GM18511 (cell line): ENCODE results near the gene STX12.

Experiments
- ATAC-seq: cut with Tn5 transposase; IDR thresholded peaks from one replicate; pipeline ENCODE4 v1.9.1; 2021; ENCODE audit warnings: mild to moderate bottlenecking, moderate library complexity; ENCODE audit not compliant: unreplicated experiment

STX12 gene

DNA sequence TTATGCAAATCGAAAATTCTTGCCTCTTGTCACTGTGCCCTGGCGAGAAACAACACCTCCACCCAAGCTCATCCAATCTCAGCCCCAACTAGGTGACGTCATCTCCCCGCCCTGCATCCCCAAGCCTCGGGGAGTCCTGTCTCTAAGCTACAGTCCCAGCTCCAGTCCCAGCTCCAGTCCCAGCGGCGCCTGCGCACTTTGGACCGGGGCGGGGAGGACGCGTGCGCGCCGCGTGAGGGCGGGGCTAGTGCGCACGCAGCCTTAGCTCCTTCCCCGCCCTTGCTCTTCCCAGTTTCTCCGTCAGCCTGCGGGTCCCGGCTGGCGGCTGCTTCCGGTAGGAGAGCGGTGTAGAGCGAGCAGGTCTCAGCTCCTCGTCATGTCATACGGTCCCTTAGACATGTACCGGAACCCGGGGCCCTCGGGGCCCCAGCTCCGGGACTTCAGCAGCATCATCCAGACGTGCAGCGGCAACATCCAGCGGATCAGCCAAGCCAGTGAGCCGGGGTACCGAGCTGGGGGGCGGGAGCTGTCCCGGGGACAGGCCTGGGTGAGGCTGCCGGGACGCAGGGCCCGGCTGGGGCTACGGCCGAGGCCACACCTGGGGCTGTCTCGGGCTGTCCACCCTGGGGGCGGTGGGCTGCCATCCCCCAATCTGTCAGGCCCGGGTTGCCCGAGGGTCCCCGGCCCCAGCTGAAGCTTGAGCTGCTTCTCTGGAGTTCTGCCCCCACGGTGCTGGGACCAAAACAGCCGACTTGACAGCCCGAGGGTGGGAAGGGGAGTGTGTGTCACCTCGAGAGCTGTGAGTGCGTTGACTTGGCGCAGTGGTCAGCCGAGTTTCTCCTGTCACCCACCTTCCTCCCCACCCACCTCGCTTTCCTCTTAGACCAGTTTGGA lies at the start of gene STX12:
Gene STX12 (plus strand): TSS at position 288 of the 894 bp plus-strand sequence. CDS start 89 bp downstream, at position 377.
- peak; percentile 93 for ATAC-seq

DNA sequence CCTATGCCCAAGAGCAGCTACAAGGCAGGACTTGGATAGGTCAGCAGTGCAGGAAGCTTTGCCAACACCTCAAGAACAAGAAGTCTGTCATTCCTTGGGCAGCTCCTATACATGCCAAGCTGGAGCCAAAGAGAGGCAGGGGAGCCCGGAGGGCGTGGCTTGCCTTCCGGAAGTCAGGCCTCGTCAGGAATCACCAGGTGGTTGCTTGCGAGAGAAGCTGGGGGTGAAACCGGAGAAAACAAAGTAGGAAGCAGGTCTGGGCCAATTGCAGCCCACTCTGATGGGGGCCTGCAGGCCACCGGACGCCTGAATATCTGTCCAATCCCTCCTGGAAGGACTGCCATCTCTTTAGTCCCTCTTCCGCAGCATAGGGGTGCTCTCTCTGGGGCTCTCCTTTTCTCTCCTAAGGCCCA lies 48.1 kb upstream of the STX12 start:
- ATAC-seq: no peak

DNA sequence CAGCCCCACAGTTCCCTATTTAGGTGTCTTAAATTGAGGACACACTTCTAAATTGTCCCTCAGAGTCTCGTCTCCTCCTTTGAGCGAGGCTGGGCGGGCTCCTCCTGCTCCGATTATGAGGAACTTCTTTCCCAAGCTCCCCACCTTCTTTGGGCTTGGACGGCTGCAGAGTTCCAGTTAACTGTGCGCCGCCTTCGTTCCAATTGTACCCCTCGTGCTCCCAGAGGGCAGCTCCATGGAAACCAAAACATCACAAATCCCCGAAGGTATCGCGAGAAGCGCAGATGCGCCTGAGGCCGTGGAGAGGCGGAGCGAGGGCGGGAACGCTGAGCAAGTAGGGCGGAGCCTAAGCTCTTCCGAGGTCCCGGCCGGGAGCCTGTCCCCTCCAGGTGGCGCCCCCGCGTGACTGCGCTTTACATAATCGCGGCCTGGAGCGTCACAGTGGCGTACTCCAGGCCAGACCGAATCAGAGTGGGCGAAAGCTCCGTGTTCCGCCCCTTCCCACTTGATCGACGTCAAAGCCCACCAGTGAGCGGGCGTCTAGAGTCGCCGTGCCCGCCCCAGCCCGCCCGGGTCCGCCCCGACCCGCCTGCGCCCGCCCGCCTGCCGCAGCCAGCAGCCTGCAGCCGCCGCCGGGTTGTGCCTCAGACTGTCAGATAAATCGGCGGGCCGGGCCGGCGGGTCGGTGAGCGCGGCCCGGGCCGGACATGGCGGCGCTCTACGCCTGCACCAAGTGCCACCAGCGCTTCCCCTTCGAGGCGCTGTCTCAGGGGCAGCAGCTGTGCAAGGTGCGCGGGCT lies 47.4 kb upstream of the STX12 start, which contains the start of gene FAM76A:
Gene FAM76A (plus strand): TSS at position 588 of the 799 bp plus-strand sequence. CDS start 120 bp downstream, at position 708.
- peak; percentile 95 for ATAC-seq

DNA sequence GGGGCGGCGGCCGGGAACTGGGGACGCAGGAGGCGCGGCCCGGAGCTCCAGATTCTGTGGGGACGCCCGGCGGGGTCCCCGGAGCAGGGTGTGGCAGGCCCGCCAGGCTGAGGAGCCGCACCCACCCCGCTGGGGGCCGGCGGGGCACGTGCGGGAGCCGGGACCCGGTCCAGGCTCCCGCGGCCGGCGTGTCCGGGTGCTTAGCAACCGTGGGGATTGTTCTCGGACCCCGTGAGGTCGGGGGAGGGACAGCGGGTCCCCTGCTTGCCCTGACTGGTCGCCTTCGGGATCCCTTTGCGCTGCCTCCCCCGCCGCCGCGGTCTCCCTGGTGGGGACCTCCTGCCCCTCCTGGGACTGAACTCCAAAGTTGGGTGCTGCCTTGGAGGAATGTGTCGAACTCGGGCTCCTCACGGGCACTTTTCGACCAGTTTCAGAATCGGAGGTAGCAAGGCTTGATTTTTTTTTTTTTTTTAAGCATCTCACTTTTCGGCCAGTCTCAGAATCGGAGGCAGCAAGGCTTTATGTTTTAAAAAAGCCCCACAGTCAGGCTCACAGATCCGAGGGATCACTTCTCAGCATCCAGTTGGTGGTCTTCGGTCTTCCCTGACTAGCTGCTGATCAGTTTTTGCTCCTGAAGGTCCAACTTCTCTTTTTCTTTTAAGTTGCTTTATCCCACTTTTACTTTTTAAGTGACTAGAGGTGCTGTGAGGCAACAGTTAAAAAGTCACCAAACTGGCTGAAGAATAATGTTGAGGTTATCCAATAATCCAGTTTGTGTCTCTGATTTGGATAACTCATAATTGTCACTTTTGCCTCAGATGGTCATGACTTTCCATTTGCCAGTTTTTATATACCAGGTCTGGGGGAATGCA lies 46.6 kb upstream of the STX12 start:
- ATAC-seq: peak; percentile 35

DNA sequence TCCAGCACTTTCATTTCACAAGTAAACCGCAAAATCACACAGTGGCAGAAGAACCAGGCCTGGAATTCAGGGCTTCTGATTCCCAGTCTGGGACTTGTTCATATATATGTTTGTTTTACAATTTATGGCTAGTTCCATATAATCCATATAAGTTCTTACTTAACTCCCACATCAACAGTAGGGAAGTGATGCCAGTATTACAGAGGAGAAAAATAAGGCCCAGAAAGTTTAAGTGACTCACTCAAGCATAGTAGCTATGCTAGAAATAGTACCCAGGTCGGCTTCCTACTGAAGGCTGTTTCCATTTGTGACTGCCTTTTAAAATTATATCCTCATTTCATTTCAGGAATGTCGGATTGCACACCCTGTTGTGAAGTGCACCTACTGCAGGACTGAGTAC lies 45.9 kb upstream of the STX12 start:
- ATAC-seq: no peak

DNA sequence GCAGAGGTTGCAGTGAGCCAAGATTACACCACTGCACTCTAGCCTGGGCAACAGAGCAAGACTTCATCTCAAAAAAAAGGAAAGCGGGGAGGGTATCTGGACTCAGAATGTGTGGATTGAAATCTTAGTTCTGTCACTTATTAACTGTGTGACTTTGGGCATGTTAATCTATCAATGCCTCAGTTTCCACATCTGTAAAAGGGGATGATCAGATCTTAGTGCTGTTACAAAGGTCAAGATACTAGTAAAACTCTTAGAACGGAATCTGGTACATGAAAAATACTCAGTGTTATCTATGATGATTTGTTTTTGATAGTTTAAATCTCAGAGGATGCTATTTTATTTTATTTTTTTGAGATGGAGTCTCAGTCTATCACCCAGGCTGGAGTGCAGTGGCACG lies 36.8 kb upstream of the STX12 start:
- ATAC-seq: no peak

DNA sequence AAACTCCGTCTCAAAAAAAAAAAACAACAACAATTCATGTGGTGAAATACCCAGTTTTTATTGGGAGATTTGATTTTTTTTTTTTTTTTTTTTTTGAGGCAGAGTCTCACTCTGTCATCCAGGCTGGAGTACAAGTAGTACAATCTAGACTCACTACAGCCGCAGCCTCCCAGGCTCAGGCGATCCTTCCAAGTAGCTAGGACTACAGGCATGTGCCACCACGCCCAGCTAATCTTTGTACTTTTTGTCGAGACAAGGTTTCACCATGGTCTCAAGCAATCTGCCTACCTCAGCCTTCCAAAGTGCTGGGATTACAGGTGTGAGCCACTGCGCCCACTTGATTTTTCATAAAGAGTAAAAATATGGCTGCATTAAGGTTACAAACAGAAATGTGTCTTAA lies 31.9 kb upstream of the STX12 start:
- no peak for ATAC-seq

DNA sequence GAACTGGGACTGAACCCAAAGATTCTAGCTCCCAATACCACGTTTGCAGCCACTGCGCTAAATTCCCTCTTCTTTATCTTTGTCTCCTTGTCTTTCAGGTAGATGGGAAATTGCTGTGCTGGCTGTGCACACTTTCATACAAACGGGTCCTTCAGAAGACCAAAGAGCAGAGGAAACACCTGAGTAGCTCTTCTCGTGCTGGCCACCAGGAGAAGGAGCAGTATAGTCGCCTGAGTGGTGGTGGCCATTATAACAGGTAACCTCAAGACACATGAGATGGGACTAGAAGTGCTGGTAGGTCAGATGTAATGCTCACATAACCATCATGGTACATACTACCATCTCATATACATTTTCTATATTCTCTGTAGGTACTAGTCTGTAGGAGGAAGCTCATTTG lies 28.5 kb upstream of the STX12 start:
- ATAC-seq: no peak

DNA sequence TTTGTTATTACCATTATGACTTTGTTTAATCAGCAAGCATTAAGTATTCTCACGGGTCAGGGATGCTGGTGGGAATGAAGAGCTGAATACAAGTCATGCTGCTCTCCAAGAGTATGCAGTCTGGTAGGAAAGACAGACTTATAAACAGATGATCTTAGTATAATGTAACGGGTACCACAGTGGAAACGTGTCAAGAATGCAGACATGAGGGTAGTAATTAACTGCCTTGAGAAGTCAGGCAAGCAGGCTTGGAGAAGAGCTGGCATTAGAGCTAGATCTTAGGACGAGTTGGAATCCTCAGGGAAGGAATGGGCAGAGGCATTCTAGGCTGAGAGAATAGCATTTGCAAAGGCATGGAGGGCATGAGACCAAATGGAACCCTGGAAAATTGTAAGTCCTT lies 27.6 kb upstream of the STX12 start:
- no peak for ATAC-seq

DNA sequence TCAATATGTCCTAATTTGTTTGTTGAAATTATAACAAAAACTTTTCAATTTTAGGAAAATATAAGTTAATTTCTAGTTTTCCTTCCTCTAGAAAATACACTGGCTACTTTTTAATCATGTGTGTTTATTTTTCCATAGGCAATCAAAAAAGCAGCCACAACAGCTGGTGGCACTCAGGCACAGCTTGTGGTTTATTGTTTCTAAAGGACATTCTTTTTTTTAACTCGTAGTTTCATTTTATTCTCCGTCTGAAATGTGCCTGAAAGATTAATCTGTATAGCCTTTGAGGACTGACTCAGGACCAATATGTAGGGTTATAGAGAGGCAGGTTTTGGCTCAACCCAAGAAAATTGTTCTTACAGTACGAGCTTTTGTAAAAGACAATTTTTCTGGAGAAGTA lies 20.7 kb upstream of the STX12 start:
- no peak for ATAC-seq

DNA sequence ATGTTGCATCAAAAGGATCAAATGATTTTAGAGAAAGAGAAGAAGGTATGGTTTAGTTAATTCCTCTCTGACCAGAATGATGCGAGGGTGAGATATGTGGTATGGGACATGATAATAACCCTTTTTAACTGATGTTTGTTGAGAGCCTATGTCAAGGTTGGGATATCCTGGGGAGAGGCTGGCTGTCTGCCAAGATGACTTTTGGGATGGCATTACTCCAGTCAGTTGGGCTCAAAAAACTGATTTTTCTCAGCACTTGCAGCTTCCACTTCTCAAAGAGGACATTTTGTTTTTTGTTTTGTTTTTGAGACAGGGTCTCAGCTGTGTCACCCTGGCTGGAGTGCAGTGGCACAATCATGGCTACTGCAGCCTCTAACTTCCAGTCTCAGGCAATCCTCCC lies 17.7 kb upstream of the STX12 start:
- ATAC-seq: no peak

DNA sequence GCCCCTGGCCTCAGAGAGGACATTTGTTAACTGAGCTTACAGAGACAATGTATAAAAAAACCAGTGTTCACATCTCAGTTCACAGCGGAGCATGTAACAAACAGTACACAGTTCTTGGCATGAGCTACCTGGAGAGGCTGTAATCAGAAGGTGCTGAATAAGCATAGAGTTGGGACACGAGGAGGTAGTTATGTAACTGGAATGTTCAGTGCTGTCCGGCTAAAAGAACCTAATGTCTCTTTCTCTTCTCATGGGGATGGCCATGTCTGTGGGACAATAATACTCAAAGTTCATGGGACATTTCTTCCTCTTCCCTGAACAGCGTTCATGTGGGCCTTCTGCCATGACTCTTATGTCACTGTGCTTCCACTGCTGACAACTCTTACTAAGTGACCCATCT lies 17.2 kb upstream of the STX12 start:
- no peak for ATAC-seq

DNA sequence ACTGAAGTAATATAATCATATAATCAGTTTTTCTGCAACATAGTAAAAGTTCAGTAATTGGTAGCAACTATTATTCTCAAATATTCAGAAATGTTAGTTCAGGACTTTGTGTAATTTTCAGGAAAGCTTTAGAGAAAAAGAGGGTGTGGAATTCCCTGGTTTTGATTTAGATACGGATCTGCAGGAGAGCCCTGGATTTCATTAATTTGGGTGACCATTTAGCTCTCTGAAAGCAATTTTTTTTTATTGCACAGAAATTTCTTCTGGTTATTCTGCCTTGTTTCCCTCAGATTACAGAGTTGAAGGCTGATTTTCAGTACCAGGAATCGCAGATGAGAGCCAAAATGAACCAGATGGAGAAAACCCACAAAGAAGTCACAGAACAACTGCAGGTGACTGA lies 13.8 kb upstream of the STX12 start:
- no peak for ATAC-seq

DNA sequence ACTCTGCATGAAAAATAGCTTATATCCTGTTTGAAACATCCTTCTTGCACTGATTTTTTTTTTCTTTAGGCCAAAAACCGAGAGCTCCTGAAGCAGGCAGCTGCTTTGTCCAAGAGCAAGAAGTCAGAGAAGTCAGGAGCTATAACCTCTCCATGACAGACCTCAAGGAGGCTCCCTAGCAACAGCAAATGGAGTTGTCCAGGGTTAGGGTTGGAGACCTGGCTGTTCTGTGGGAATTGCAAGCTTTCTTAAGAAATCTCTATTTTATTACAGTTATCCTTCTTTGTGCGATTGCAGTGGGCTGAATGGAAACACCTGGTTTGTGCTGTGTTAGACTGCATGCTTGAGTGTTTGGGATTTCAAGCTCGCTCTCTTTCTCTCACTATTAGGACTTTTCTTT lies 12.6 kb upstream of the STX12 start:
- ATAC-seq: no peak

DNA sequence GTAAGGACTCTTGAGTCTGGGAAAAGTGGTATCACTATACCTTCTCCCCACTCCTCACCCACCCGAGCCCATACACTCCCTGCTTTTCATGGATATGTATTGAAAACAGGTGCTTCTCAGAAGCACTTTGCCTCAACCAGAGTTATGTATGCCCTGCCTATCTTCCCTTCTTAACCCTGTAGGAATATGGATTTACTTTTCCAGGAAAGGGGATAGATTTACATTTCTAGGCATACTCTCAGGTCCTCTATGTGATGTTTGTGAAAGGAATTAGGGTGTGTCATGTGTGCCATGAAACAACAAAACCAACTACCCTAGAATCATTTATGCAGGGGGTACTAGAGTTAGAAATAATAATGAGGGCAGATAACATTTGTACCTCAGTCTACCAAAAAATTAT lies 11.0 kb upstream of the STX12 start:
- ATAC-seq: no peak

DNA sequence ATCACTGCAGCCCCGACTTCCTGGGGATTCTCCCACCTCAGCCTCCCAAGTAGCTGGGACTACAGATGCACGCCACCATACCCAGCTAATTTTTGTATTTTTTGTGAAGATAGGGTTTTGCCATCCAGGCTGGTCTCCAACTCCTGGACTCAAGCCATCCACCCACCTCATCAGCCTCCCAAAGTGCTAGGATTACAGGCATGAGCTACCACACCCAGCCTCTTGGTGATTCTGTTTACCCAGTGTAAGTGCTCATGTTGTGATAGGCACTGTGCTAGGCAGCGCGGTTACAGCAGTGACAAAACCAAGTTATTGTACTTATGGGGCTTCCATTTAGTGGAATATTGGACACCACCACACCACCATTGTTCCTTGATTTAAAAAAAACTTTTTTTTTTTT lies 9.7 kb upstream of the STX12 start:
- ATAC-seq: no peak

DNA sequence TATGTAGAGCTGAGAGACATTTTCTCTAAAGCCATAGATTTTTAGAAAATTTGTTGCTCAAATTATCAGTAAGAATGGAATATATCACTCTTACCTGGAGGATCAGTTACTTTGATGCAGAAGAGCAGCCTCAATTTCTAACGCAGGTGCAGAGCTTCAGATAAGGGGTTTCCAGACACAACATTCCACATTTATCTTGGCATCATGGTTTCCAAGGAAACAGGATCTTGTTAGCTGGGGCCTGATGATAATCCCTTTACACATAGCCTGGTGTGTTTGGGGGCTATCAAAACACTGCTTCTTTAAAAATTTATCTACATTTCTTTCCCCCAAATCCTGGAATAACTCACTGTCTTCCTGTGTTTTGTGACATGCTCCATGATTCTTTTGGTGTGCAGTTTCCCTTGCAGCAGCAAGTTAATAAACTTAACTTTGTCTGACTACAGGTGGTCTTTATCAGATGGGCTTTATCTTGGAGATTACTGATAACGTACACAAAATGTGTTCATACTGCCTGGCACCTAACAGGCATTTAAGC lies 2.7 kb upstream of the STX12 start:
- no peak for ATAC-seq

DNA sequence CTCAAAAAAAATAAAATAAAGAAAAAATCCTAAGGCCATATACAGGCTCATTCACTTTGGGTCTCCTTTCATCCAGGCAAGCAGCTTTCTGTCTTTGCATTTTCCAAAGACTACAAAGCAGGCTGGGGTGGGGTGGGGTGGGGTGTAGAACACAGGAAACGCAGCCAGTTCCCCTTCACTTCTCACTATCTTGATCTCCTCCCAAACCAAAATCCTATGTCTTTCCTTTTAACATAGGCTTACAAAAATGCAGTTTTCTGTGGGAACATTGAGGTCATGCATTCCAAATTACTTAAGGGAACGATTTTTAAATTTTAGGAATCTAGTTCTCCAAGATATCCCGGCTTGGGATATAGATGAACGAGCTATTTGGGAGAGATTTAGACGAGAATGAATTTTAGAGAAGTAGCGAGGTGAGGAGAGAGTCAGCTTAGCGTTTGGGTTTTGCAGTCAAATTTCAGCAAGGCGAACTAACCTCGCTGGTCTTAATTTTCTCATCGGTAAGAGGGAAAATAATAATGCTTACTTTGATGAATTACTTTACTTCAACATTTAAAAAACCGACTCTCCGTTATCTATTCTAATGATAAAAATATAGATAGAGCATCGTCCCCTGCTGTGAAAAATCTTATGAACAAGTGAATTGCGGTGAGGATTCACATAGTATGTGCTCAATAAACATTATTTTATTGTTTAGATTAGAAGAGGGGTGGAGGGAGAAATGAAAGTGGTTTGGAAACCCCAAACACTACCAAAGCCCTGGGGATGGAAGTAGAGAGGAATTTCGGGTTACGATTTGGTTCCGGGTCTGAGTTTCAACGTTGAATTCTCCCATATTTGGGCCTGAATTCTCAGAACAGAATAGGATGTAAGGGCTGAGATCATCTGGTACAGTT lies 735 bp upstream of the STX12 start:
- ATAC-seq: no peak

DNA sequence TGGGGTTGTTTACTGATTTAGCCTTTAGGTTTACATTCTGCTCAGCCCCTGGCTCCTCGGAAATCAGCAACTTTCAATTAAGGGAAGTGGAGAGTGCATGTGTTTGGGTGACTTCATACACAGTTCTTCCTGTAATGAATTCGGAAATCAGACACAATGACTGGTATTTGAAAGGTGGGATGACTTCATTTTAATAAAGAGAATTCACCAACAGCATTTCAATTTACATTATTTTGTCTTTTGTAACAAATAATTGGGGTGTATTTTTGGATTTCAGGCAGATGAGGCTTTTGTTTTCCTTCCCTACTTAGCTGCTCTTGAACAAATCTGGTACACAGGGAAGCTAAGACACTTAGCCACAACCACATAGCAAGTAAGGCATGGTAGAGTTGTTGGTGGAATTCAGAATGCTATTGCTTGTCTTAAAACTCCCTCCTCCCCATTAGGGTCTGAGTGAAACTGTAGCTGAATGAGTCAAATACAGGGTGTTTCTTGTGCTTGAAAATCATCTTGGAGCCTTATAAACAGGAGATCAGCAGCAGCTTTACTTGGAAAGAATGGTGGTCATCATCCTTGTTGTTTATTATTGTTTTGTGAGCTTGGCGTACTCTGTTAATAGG lies 917 bp downstream of the STX12 start:
- peak; percentile 14 for ATAC-seq
